GM23338 (cell line): ENCODE data around the gene UVSSA. TPM values are rescaled to one million over a fixed set of nuclear protein-coding genes. Genes with fewer than 3 reads are reported as not detected.

Source experiments
- EZH2 ChIP-seq: fragments of 200-600 bp; sonication (generic); IDR thresholded peaks from one replicate; pipeline ENCODE4 v1.8.0; 2017; ENCODE audit warnings: antibody characterized with exemption, mild to moderate bottlenecking, low read depth; ENCODE audit not compliant: unreplicated experiment
- EZH2phosphoT487 ChIP-seq: fragments of 200-600 bp; sonication (generic); IDR thresholded peaks from one replicate; pipeline ENCODE4 v1.8.1; 2018; ENCODE audit warnings: antibody characterized with exemption; ENCODE audit not compliant: unreplicated experiment
- JUNB ChIP-seq: IDR thresholded peaks from one replicate; pipeline ENCODE4 v1.6.1; 2016; ENCODE audit warnings: antibody characterized with exemption; ENCODE audit not compliant: unreplicated experiment
- STAT1 ChIP-seq: IDR thresholded peaks from one replicate; pipeline ENCODE4 v1.6.1; 2016; ENCODE audit warnings: antibody characterized with exemption; ENCODE audit not compliant: unreplicated experiment
- polyA plus RNA-seq: library from polyadenylated mRNA; unstranded; fragments of >200 nt; fragmentation: Nextera tagmentation; extraction: Ambion mirVana; gene quantifications from 2 replicates; pipeline ENCODE4 v1.2.1, GENCODE V29; 2016
- total RNA-seq: library from RNA; depleted of rRNA; stranded (reverse); fragments of >200 nt; shearing (Covaris generic); gene quantifications from 2 replicates; pipeline ENCODE4 v1.2.3, GENCODE V29; 2014
- TF ChIP-seq, protein P1 (sequence below): fragments of 250-450 bp; sonication (Bioruptor Pico); IDR thresholded peaks from 2 replicates; pipeline ENCODE4 v1.5.0; 2020; ENCODE audit warnings: mild to moderate bottlenecking, moderate library complexity
- TF ChIP-seq, protein P2 (sequence below): IDR thresholded peaks from one replicate; pipeline ENCODE4 v1.6.1; 2018; ENCODE audit warnings: antibody characterized with exemption; ENCODE audit not compliant: unreplicated experiment
- TF ChIP-seq, protein P3 (sequence below): IDR thresholded peaks from 2 replicates; pipeline ENCODE4 v1.6.1; 2016; ENCODE audit warnings: antibody characterized with exemption

UVSSA gene
- total and polyA plus RNA-seq, 2 experiments from 2014 or later, result 6.5 to 27.7 TPM

- TF ChIP-seq, protein P1, sequence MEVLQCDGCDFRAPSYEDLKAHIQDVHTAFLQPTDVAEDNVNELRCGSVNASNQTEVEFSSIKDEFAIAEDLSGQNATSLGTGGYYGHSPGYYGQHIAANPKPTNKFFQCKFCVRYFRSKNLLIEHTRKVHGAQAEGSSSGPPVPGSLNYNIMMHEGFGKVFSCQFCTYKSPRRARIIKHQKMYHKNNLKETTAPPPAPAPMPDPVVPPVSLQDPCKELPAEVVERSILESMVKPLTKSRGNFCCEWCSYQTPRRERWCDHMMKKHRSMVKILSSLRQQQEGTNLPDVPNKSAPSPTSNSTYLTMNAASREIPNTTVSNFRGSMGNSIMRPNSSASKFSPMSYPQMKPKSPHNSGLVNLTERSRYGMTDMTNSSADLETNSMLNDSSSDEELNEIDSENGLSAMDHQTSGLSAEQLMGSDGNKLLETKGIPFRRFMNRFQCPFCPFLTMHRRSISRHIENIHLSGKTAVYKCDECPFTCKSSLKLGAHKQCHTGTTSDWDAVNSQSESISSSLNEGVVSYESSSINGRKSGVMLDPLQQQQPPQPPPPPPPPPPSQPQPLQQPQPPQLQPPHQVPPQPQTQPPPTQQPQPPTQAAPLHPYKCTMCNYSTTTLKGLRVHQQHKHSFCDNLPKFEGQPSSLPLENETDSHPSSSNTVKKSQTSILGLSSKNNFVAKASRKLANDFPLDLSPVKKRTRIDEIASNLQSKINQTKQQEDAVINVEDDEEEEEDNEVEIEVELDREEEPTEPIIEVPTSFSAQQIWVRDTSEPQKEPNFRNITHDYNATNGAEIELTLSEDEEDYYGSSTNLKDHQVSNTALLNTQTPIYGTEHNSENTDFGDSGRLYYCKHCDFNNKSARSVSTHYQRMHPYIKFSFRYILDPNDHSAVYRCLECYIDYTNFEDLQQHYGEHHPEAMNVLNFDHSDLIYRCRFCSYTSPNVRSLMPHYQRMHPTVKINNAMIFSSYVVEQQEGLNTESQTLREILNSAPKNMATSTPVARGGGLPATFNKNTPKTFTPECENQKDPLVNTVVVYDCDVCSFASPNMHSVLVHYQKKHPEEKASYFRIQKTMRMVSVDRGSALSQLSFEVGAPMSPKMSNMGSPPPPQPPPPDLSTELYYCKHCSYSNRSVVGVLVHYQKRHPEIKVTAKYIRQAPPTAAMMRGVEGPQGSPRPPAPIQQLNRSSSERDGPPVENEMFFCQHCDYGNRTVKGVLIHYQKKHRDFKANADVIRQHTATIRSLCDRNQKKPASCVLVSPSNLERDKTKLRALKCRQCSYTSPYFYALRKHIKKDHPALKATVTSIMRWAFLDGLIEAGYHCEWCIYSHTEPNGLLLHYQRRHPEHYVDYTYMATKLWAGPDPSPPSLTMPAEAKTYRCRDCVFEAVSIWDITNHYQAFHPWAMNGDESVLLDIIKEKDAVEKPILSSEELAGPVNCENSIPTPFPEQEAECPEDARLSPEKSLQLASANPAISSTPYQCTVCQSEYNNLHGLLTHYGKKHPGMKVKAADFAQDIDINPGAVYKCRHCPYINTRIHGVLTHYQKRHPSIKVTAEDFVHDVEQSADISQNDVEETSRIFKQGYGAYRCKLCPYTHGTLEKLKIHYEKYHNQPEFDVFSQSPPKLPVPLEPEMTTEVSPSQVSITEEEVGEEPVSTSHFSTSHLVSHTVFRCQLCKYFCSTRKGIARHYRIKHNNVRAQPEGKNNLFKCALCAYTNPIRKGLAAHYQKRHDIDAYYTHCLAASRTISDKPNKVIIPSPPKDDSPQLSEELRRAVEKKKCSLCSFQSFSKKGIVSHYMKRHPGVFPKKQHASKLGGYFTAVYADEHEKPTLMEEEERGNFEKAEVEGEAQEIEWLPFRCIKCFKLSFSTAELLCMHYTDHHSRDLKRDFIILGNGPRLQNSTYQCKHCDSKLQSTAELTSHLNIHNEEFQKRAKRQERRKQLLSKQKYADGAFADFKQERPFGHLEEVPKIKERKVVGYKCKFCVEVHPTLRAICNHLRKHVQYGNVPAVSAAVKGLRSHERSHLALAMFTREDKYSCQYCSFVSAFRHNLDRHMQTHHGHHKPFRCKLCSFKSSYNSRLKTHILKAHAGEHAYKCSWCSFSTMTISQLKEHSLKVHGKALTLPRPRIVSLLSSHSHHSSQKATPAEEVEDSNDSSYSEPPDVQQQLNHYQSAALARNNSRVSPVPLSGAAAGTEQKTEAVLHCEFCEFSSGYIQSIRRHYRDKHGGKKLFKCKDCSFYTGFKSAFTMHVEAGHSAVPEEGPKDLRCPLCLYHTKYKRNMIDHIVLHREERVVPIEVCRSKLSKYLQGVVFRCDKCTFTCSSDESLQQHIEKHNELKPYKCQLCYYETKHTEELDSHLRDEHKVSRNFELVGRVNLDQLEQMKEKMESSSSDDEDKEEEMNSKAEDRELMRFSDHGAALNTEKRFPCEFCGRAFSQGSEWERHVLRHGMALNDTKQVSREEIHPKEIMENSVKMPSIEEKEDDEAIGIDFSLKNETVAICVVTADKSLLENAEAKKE (CRISPR knock-in tag), result no peak
- TF ChIP-seq STAT1 (no peak), EZH2 (no peak), EZH2phosphoT487 (no peak), JUNB (no peak)
- TF ChIP-seq, protein P2, sequence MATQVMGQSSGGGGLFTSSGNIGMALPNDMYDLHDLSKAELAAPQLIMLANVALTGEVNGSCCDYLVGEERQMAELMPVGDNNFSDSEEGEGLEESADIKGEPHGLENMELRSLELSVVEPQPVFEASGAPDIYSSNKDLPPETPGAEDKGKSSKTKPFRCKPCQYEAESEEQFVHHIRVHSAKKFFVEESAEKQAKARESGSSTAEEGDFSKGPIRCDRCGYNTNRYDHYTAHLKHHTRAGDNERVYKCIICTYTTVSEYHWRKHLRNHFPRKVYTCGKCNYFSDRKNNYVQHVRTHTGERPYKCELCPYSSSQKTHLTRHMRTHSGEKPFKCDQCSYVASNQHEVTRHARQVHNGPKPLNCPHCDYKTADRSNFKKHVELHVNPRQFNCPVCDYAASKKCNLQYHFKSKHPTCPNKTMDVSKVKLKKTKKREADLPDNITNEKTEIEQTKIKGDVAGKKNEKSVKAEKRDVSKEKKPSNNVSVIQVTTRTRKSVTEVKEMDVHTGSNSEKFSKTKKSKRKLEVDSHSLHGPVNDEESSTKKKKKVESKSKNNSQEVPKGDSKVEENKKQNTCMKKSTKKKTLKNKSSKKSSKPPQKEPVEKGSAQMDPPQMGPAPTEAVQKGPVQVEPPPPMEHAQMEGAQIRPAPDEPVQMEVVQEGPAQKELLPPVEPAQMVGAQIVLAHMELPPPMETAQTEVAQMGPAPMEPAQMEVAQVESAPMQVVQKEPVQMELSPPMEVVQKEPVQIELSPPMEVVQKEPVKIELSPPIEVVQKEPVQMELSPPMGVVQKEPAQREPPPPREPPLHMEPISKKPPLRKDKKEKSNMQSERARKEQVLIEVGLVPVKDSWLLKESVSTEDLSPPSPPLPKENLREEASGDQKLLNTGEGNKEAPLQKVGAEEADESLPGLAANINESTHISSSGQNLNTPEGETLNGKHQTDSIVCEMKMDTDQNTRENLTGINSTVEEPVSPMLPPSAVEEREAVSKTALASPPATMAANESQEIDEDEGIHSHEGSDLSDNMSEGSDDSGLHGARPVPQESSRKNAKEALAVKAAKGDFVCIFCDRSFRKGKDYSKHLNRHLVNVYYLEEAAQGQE, result no peak
- TF ChIP-seq, protein P3, sequence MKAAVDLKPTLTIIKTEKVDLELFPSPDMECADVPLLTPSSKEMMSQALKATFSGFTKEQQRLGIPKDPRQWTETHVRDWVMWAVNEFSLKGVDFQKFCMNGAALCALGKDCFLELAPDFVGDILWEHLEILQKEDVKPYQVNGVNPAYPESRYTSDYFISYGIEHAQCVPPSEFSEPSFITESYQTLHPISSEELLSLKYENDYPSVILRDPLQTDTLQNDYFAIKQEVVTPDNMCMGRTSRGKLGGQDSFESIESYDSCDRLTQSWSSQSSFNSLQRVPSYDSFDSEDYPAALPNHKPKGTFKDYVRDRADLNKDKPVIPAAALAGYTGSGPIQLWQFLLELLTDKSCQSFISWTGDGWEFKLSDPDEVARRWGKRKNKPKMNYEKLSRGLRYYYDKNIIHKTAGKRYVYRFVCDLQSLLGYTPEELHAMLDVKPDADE, result no peak
These were observed 5.5 kb downstream of the UVSSA start (continued) for GRCh38 chr4:1352567-1352900.
